ENCODE data around the gene RPL36. TPM values are rescaled to one million over a fixed set of nuclear protein-coding genes. Genes with fewer than 3 reads are reported as not detected.
A peak's percentile ranks its signal among the peaks of the same experiment; 100 is the strongest.

Gene RPL36
- polyA plus RNA-seq, 3 donors = 336 to 708 (median 627) TPM

DNA sequence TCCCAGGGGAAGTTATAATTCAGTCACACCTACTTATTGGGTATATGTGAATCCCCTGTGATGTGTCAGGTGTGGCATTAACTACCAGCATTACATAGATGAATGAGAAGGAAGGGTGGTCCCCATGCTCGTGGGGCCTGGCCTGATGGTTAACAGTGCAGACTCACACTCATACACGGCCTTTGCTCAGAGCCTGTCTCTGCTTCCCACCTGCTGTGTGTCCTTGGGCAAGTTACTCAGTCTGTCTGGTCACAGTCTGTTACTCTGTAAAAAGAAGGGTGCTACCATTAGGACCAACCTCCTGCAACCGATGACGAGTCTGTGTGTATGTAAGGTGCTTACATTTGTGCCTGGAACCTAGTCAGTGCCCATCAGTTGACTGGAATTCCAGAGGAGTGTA is 43.4 kb upstream of the RPL36 start:
- intact Hi-C loops (cut with micrococcal nuclease) = no loop called here
- Histone ChIP-seq H3K27ac (ENCODE audit: low read depth in 1 of 2, low read length in 2 of 2) (no peak overlapping the region), H3K4me1 (ENCODE audit: control insufficient read depth in 1 of 2, insufficient read depth in 2 of 2, low read length in 2 of 2) (no peaks in the 10 kb centered on the region), H3K9ac (ENCODE audit: insufficient read depth, low read length, poor library complexity, severe bottlenecking) (no peak overlapping the region), H3K4me3 (replicated peaks in 1 of 3; ENCODE audit: low read depth in 2 of 3, low read length in 3 of 3) (no peak overlapping the region), H3K79me2 (ENCODE audit: insufficient read depth, low read length) (peaks cover 58% of the 10 kb centered on the region), H2AFZ (ENCODE audit: insufficient read depth, low read depth, low read length, poor library complexity, severe bottlenecking) (no peak overlapping the region), H4K20me1 (ENCODE audit: insufficient read depth, low read length) (peaks cover 91% of the 10 kb centered on the region), H3K36me3 (replicated peaks in 1 of 2; ENCODE audit: control insufficient read depth in 1 of 2, insufficient read depth in 2 of 2, low read length in 2 of 2) (peaks cover 89 to 95% of the 10 kb centered on the region in 2 donors), H3K4me2 (replicated peaks; ENCODE audit: extremely low read depth, low read length, poor library complexity, severe bottlenecking) (no peak overlapping the region), H3K9me3 (replicated peaks in 1 of 2; ENCODE audit: control insufficient read depth in 1 of 2, insufficient read depth in 1 of 2, low read length in 2 of 2) (no peaks in the 10 kb centered on the region), H3K27me3 (ENCODE audit: control insufficient read depth in 2 of 2, insufficient read depth in 2 of 2, low read length in 2 of 2) (no peaks in the 10 kb centered on the region)
- DNase-seq = no peak
- Mint-ChIP-seq H3K27me3 (ENCODE audit: low read depth in 3 of 3) (no peaks in the 10 kb centered on the region), H3K27ac (peak overlapping the region in 3 of 7 donors; percentile 13 to 56 (median 43)), H3K4me1 (no peaks in the 10 kb centered on the region), H3K9me3 (no peaks in the 10 kb centered on the region), H3K36me3 (peaks cover 87 to 94% of the 10 kb centered on the region in 2 donors), H3K4me3 (no peak overlapping the region)
- WGBS (ENCODE audit: insufficient coverage) = 100% methylated on average over 3 of the region's 4 CpGs
- no peak for TF ChIP-seq CTCF (IDR thresholded peaks at IDR 0.05)

DNA sequence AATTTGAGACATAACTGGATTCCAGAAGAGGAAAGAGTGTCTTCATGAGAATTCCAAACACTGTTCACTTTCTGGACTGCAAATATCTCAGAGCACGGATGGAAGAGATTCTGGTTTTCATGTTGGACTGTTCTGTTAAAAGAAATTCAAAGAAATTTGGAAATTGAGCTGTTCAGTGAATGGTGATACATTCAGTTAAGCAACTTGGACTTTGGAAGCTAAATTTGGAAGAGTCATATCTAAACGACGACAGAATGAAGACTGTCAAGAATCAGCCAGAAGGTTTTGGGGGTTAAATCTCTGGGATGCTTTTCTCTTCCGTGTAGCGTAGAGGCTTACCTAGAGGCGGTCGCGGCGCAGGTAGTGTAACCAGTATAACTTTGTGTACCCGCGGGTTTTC is 41.6 kb upstream of the RPL36 start:
- Histone ChIP-seq H3K9ac (ENCODE audit: insufficient read depth, low read length, poor library complexity, severe bottlenecking) (no peak overlapping the region), H3K27me3 (ENCODE audit: control insufficient read depth in 2 of 2, insufficient read depth in 2 of 2, low read length in 2 of 2) (no peaks in the 10 kb centered on the region), H3K4me2 (replicated peaks; ENCODE audit: extremely low read depth, low read length, poor library complexity, severe bottlenecking) (no peak overlapping the region), H4K20me1 (ENCODE audit: insufficient read depth, low read length) (peaks cover 89% of the 10 kb centered on the region), H3K4me1 (ENCODE audit: control insufficient read depth in 1 of 2, insufficient read depth in 2 of 2, low read length in 2 of 2) (no peaks in the 10 kb centered on the region), H3K27ac (ENCODE audit: low read depth in 1 of 2, low read length in 2 of 2) (no peak overlapping the region), H3K9me3 (replicated peaks in 1 of 2; ENCODE audit: control insufficient read depth in 1 of 2, insufficient read depth in 1 of 2, low read length in 2 of 2) (no peaks in the 10 kb centered on the region), H3K4me3 (replicated peaks in 1 of 3; ENCODE audit: low read depth in 2 of 3, low read length in 3 of 3) (no peak overlapping the region), H3K79me2 (ENCODE audit: insufficient read depth, low read length) (peaks cover 45% of the 10 kb centered on the region), H3K36me3 (replicated peaks in 1 of 2; ENCODE audit: control insufficient read depth in 1 of 2, insufficient read depth in 2 of 2, low read length in 2 of 2) (peaks cover 88 to 95% of the 10 kb centered on the region in 2 donors), H2AFZ (ENCODE audit: insufficient read depth, low read depth, low read length, poor library complexity, severe bottlenecking) (no peak overlapping the region)
- Mint-ChIP-seq H3K4me3 (no peak overlapping the region), H3K4me1 (no peaks in the 10 kb centered on the region), H3K9me3 (no peaks in the 10 kb centered on the region), H3K27ac (no peak overlapping the region), H3K36me3 (peaks cover 88 to 94% of the 10 kb centered on the region in 2 donors), H3K27me3 (ENCODE audit: low read depth in 3 of 3) (no peaks in the 10 kb centered on the region)
- 100% methylated on average over 1 of the region's 11 CpGs for WGBS (ENCODE audit: insufficient coverage)
- intact Hi-C loops (cut with micrococcal nuclease) = no loop called here
- DNase-seq = no peak
- TF ChIP-seq CTCF (IDR thresholded peaks at IDR 0.05) = no peak

Data from CD14-positive monocyte (primary cell).